Hepatocyte (in vitro differentiated cells): ENCODE results near the gene ABI1. TPM values are rescaled to one million over a fixed set of nuclear protein-coding genes. Genes with fewer than 3 reads are reported as not detected.

Experiments
- DNase-seq: peaks from one replicate; pipeline ENCODE4 v3.0.0-alpha.2; 2016; ENCODE audit warnings: low spot score
- H2AFZ ChIP-seq: fragments of 200-600 bp; sonication (generic); 2 replicates; pipeline ENCODE4 v1.6.0; 2016; ENCODE audit warnings: antibody characterized with exemption, mild to moderate bottlenecking
- H3K27ac ChIP-seq: fragments of 200-600 bp; sonication (generic); 2 replicates; pipeline ENCODE4 v1.5.1; 2016; ENCODE audit warnings: mild to moderate bottlenecking
- H3K27me3 ChIP-seq: fragments of 200-600 bp; sonication (generic); 2 replicates; pipeline ENCODE4 v1.6.1; 2016
- H3K36me3 ChIP-seq: fragments of 200-600 bp; sonication (generic); replicated peaks from 2 replicates; pipeline ENCODE4 v1.5.1; 2016; ENCODE audit warnings: low read depth; ENCODE audit not compliant: insufficient read depth
- H3K4me1 ChIP-seq: fragments of 200-600 bp; sonication (generic); 2 replicates; pipeline ENCODE4 v1.5.1; 2016; ENCODE audit warnings: mild to moderate bottlenecking, moderate library complexity; ENCODE audit not compliant: insufficient read depth
- H3K4me2 ChIP-seq: fragments of 200-600 bp; sonication (generic); 2 replicates; pipeline ENCODE4 v1.6.0; 2016
- H3K4me3 ChIP-seq: fragments of 200-600 bp; sonication (generic); 2 replicates; pipeline ENCODE4 v1.5.1; 2016; ENCODE audit warnings: mild to moderate bottlenecking
- H3K79me2 ChIP-seq: fragments of 200-600 bp; sonication (generic); 2 replicates; pipeline ENCODE4 v1.6.0; 2017; ENCODE audit warnings: mild to moderate bottlenecking
- H3K9me2 ChIP-seq: fragments of 200-600 bp; sonication (generic); replicated peaks from 2 replicates; pipeline ENCODE4 v1.6.0; 2017; ENCODE audit warnings: mild to moderate bottlenecking; ENCODE audit not compliant: insufficient read depth
- H3K9me3 ChIP-seq: fragments of 200-600 bp; sonication (generic); 2 replicates; pipeline ENCODE4 v1.5.1; 2016; ENCODE audit warnings: low read depth, mild to moderate bottlenecking
- H4K20me1 ChIP-seq: fragments of 200-600 bp; sonication (generic); 2 replicates; pipeline ENCODE4 v1.6.0; 2016; ENCODE audit warnings: mild to moderate bottlenecking; ENCODE audit not compliant: insufficient read depth, poor library complexity, severe bottlenecking
- CTCF ChIP-seq: fragments of 200-600 bp; sonication (generic); IDR thresholded peaks from 2 replicates; pipeline ENCODE4 v1.5.1; 2016; ENCODE audit warnings: antibody characterized with exemption, mild to moderate bottlenecking; ENCODE audit not compliant: poor library complexity
- EZH2 ChIP-seq: fragments of 200-600 bp; sonication (generic); IDR thresholded peaks from 2 replicates; pipeline ENCODE4 v1.6.1; 2016; ENCODE audit warnings: antibody characterized with exemption, mild to moderate bottlenecking, borderline replicate concordance
- EZH2phosphoT487 ChIP-seq: fragments of 200-600 bp; sonication (generic); IDR thresholded peaks from one replicate; pipeline ENCODE4 v1.6.1; 2018; ENCODE audit warnings: antibody characterized with exemption, mild to moderate bottlenecking, low read depth, moderate library complexity; ENCODE audit not compliant: unreplicated experiment, severe bottlenecking
- WGBS: methylation state at CpG from one replicate; pipeline ENCODE4 v1.1.6; 2016; ENCODE audit warnings: low lambda C conversion rate; ENCODE audit errors: missing lambda C conversion rate; 5-methylcytosine and 5-hydroxymethylcytosine counted together
- polyA plus RNA-seq: library from polyadenylated mRNA; unstranded; fragments of >200 nt; fragmentation: Nextera tagmentation; extraction: Ambion mirVana; gene quantifications from 2 replicates; pipeline ENCODE4 v1.2.1, GENCODE V29; 2016
- total RNA-seq: library from RNA; depleted of rRNA; stranded (reverse); fragments of >200 nt; gene quantifications from 2 replicates; pipeline ENCODE4 v1.2.3, GENCODE V29; 2014

ABI1 gene
- total and polyA plus RNA-seq, 2 experiments from 2014 or later = 30.5 to 46.1 TPM

- Histone ChIP-seq H3K4me2 (no peak overlapping the region), H4K20me1 (peaks cover 37% of the 10 kb centered on the region), H3K27me3 (no peaks in the 10 kb centered on the region), H3K9me3 (no peaks in the 10 kb centered on the region), H3K36me3 (no peaks in the 10 kb centered on the region), H3K9me2 (no peaks in the 10 kb centered on the region), H3K4me1 (peaks cover 10% of the 10 kb centered on the region), H2AFZ (no peak overlapping the region), H3K79me2 (peaks cover 94% of the 10 kb centered on the region), H3K27ac (no peak overlapping the region), H3K4me3 (no peak overlapping the region)
- TF ChIP-seq EZH2phosphoT487 (no peak), CTCF (no peak), EZH2 (no peak)
- 97% methylated on average over 7 of the region's 7 CpGs for WGBS
- DNase-seq = no peak
Observed at GRCh38 chr10:26800468-26800867, 60.3 kb downstream of the ABI1 start.

- no peaks in the 10 kb centered on the region for H3K9me3 ChIP-seq
- peaks cover 98% of the 10 kb centered on the region for H3K79me2 ChIP-seq
- no peak overlapping the region for H3K27ac ChIP-seq
- DNase-seq = no peak
- no peak overlapping the region for H2AFZ ChIP-seq
- H3K4me3 ChIP-seq = no peak overlapping the region
- 88% methylated on average over 4 of the region's 4 CpGs for WGBS
- H3K36me3 ChIP-seq = no peaks in the 10 kb centered on the region
- peaks cover 26% of the 10 kb centered on the region for H4K20me1 ChIP-seq
- H3K4me2 ChIP-seq = no peak overlapping the region
- no peaks in the 10 kb centered on the region for H3K27me3 ChIP-seq
- H3K9me2 ChIP-seq = no peaks in the 10 kb centered on the region
- H3K4me1 ChIP-seq = peaks cover 10% of the 10 kb centered on the region
- TF ChIP-seq EZH2phosphoT487 = no peak
- TF ChIP-seq CTCF = no peak
- TF ChIP-seq EZH2 = no peak
Observed at GRCh38 chr10:26799342-26799741, 61.4 kb downstream of the ABI1 start.

DNA sequence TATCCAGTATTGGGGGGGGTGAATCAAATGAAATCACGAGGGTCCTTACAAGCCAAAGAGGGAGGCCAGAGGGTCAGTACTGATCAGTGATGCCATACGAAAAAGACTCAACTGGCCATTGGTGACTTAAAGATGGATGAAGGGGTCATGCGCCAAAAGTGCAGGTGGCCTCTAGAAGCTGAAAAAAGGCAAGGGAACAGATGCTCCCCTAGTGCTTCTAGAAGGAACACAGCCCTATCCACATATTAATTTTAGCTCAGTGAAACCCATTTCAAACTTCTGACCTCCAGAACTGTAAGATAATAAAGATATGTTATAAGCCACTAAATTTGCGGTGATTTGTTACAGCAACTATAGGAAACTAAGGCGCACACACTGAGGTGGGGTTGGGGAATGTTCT is 62.5 kb downstream of the ABI1 start:
- H3K79me2 ChIP-seq = peaks cover 98% of the 10 kb centered on the region

More for the DNA sequence above, 62.5 kb downstream of the ABI1 start:
- DNase-seq = no peak
- H3K27ac ChIP-seq = no peak overlapping the region
- no peaks in the 10 kb centered on the region for H3K36me3 ChIP-seq
- peaks cover 5% of the 10 kb centered on the region for H3K4me1 ChIP-seq
- no peak overlapping the region for H2AFZ ChIP-seq
- no peak overlapping the region for H3K4me2 ChIP-seq
- no peaks in the 10 kb centered on the region for H3K9me2 ChIP-seq
- peaks cover 18% of the 10 kb centered on the region for H4K20me1 ChIP-seq
- H3K27me3 ChIP-seq = no peaks in the 10 kb centered on the region
- no peaks in the 10 kb centered on the region for H3K9me3 ChIP-seq
- H3K4me3 ChIP-seq = no peak overlapping the region
- no peak for TF ChIP-seq EZH2phosphoT487
- TF ChIP-seq CTCF = no peak
- 98% methylated on average over 5 of the region's 5 CpGs for WGBS
